Lower lobe of right lung (tissue), 2 donors: ENCODE data around the gene NRDC. TPM values are rescaled to one million over a fixed set of nuclear protein-coding genes. Genes with fewer than 3 reads are reported as not detected.

Experiments used
- ATAC-seq, 2 donors: fragments of 200-7000 bp; cut with Tn5 transposase; one replicate each; pipeline ENCODE4 v1.9.1; 2020 to 2022; ENCODE audit warnings: mild to moderate bottlenecking in 2 of 2, moderate library complexity in 2 of 2
- DNase-seq: peaks from one replicate; pipeline ENCODE4 v3.0.0-alpha.2; 2020
- H3K27ac ChIP-seq: fragments of 200-600 bp; one replicate; pipeline ENCODE4 v1.8.0; 2022
- H3K27me3 ChIP-seq: fragments of 200-600 bp; one replicate; pipeline ENCODE4 v1.8.0; 2022; ENCODE audit warnings: low read depth
- H3K36me3 ChIP-seq: fragments of 200-600 bp; one replicate; pipeline ENCODE4 v1.8.0; 2022; ENCODE audit warnings: mild to moderate bottlenecking
- H3K4me1 ChIP-seq: fragments of 200-600 bp; one replicate; pipeline ENCODE4 v1.8.0; 2022
- H3K4me3 ChIP-seq: fragments of 200-600 bp; one replicate; pipeline ENCODE4 v1.8.0; 2022; ENCODE audit warnings: mild to moderate bottlenecking
- H3K9me3 ChIP-seq: fragments of 200-600 bp; one replicate; pipeline ENCODE4 v1.8.0; 2022
- intact Hi-C: fragments of 100-400 bp; cut with DNase I; formaldehyde crosslinking; loops from one replicate; pipeline ENCODE4 v1.11.0; 2022
- total RNA-seq: library from RNA; stranded (reverse); fragmentation: NEBNext Ultra II Directional; extraction: Animal tissue kit (Norgen Biotek cat#: 25700); gene quantifications from one replicate; pipeline ENCODE4 v1.2.1, GENCODE V29; 2021
- TF ChIP-seq, protein P1 (sequence below): fragments of 200-600 bp; IDR thresholded peaks from one replicate; pipeline ENCODE4 v1.8.0; 2022; ENCODE audit warnings: antibody characterized with exemption, mild to moderate bottlenecking
- donor health status: DM: no; HTN: yes; CAD: no; lungs with severe emphysema.

NRDC gene
- total RNA-seq, 1 donor from 2014 or later = 115 TPM

DNA sequence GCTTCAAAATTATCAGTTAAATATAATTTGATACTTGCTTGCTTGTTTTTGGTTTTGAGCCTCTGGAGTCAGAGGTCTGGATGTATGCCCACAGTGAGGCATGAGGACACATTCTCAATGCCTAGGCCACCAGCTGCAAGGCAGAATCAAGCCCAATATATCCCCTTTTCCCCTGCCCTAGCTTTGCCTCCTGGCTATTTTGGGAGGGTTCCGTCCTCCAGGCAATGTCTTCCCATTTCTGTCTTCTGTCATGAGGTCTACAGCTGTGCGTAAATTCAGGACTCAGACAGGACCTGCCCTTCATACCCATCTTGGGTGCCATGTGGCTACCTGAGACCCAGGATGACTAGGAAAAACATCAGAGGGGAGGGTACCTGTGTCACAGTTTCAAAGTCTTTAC, 19.2 kb downstream of the NRDC start:
- DNase-seq = no peak
- H3K4me3 ChIP-seq = no peak overlapping the region

DNA sequence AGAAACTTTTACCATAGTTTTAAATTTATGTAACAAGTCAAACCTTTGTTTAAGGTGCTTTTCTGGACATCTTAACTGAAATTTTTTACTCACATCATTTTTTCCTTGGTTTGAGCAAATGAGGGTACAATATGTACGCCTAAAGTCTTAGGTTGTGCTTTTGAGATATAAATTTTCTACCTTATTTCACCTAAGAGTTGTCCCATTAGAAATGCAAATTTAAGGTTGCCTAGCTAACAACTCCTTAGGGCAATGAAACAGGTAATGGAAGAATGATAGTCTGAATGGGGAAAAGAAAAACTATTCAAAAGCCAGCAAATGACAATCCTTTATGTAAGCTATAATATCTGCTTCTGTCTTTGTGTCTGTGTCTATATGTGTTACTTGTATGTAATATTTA, 19.6 kb downstream of the NRDC start:
- intact Hi-C loops = no loop called here
- TF ChIP-seq, protein P1, sequence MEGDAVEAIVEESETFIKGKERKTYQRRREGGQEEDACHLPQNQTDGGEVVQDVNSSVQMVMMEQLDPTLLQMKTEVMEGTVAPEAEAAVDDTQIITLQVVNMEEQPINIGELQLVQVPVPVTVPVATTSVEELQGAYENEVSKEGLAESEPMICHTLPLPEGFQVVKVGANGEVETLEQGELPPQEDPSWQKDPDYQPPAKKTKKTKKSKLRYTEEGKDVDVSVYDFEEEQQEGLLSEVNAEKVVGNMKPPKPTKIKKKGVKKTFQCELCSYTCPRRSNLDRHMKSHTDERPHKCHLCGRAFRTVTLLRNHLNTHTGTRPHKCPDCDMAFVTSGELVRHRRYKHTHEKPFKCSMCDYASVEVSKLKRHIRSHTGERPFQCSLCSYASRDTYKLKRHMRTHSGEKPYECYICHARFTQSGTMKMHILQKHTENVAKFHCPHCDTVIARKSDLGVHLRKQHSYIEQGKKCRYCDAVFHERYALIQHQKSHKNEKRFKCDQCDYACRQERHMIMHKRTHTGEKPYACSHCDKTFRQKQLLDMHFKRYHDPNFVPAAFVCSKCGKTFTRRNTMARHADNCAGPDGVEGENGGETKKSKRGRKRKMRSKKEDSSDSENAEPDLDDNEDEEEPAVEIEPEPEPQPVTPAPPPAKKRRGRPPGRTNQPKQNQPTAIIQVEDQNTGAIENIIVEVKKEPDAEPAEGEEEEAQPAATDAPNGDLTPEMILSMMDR = no peak
- Histone ChIP-seq H3K36me3 (peaks cover 14% of the 10 kb centered on the region), H3K9me3 (no peaks in the 10 kb centered on the region), H3K4me1 (no peaks in the 10 kb centered on the region), H3K4me3 (no peak overlapping the region), H3K27me3 (no peaks in the 10 kb centered on the region), H3K27ac (no peak overlapping the region)
- no peak for ATAC-seq
- no peak for DNase-seq

More for the DNA sequence above, 19.2 kb downstream of the NRDC start:
- Histone ChIP-seq H3K4me1 (no peaks in the 10 kb centered on the region), H3K27me3 (no peaks in the 10 kb centered on the region), H3K27ac (no peak overlapping the region), H3K9me3 (no peaks in the 10 kb centered on the region), H3K36me3 (peaks cover 18% of the 10 kb centered on the region)
- intact Hi-C loops = no loop called here
- TF ChIP-seq, protein P1 = no peak
- no peak for ATAC-seq

DNA sequence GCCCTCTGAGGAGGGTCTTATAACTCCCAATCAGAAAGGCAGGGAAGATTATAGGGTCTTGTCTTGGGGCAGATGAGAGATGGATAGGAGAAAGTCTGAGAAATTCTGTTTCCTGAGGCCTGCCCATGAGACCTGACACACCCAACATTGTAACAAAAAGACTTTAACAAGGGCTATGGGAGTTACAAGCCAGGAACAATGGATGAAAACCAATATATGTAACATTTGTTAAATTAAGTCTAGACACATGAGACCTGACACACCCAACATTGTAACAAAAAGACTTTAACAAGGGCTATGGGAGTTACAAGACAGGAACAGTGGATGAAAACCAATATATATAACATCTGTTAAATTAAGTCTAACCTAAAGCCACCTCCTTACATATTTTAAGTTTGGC, 21.8 kb downstream of the NRDC start:
- H3K27ac ChIP-seq = no peak overlapping the region
- TF ChIP-seq, protein P1 = no peak
- no peaks in the 10 kb centered on the region for H3K4me1 ChIP-seq
- H3K4me3 ChIP-seq = no peak overlapping the region
- no peaks in the 10 kb centered on the region for H3K27me3 ChIP-seq
- intact Hi-C loops = no loop called here
- no peaks in the 10 kb centered on the region for H3K9me3 ChIP-seq
- no peak for ATAC-seq
- H3K36me3 ChIP-seq = peaks cover 19% of the 10 kb centered on the region
- no peak for DNase-seq

DNA sequence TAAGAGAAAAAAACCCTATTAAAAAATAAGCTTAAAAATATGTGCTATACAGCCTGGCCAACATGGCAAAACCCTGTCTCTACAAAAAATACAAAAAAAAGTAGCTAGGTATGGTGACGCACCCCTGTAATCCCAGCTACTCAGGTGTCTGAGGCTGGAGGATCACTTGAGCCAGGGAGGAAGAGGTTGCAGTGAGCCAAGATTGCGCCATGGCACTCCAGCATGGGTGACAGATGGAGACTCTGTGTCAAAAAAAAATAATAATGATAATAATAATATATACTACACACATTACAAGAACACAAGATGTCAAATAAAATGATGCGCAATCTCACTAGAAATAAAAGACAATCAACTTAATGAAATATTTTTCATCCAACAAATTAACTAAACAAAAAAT, 22.9 kb downstream of the NRDC start:
- H3K9me3 ChIP-seq = no peaks in the 10 kb centered on the region
- H3K4me3 ChIP-seq = no peak overlapping the region
- peaks cover 19% of the 10 kb centered on the region for H3K36me3 ChIP-seq
- no peaks in the 10 kb centered on the region for H3K4me1 ChIP-seq
- ATAC-seq (no peak), DNase-seq (no peak)
- no peak overlapping the region for H3K27ac ChIP-seq
- TF ChIP-seq, protein P1 = no peak
- intact Hi-C loops = no loop called here
- H3K27me3 ChIP-seq = no peaks in the 10 kb centered on the region

DNA sequence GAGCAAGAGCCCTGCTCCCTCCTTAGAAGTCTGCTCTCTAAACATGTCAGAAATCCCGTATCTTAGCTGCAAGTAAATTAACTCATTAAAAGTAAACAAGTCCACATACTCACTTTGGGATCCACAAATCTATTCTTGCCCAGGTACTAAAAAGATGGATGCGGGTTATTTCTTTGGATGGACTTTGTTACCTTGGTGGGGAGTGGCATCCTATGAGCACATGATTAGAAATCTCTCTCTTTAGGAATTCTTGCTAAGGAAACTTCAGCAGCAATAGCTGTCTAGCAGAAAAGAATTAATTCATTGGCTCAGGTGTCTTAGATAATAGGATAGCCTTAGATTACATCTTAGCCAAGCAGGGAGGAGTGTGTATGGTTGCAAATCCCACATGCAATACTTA, 25.2 kb downstream of the NRDC start:
- intact Hi-C loops = no loop called here
- no peak overlapping the region for H3K4me3 ChIP-seq
- peaks cover 19% of the 10 kb centered on the region for H3K36me3 ChIP-seq
- H3K4me1 ChIP-seq = peaks cover 5% of the 10 kb centered on the region
- ATAC-seq (no peak), DNase-seq (no peak)
- H3K27me3 ChIP-seq = no peaks in the 10 kb centered on the region
- TF ChIP-seq, protein P1 = no peak
- H3K9me3 ChIP-seq = no peaks in the 10 kb centered on the region
- no peak overlapping the region for H3K27ac ChIP-seq

DNA sequence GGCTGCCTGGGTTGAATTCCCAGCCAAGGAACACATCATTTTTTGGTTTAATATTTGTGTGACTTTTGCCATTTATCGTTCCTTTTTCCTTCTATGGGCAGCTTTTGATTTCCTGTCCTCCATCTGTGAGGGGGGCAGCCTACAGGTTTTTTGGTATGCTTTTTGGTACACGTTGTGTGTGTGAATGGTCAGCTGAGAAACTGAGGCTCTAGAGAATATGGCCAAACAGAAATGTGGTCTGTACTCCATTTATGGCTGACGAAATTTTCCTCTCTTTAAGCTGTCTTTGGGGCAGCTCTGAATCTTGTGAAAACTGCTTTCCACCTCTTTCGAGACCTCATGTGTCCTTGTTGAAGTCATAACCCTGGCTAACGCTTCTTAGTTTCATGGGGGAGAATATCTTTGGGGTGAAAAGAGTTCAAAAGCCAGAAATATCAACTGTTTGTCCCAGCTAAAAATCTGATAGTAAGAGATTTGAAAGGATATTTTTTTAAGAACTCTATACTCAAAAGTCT, 26.6 kb downstream of the NRDC start:
- Histone ChIP-seq H3K27me3 (no peaks in the 10 kb centered on the region), H3K27ac (no peak overlapping the region), H3K4me1 (peaks cover 5% of the 10 kb centered on the region), H3K4me3 (no peak overlapping the region), H3K9me3 (no peaks in the 10 kb centered on the region), H3K36me3 (peaks cover 19% of the 10 kb centered on the region)
- TF ChIP-seq, protein P1 = no peak
- ATAC-seq (no peak), DNase-seq (no peak)
- intact Hi-C loops = no loop called here
